Ovary (tissue), 9 donors: ENCODE data around the gene OR4D1. TPM values are rescaled to one million over a fixed set of nuclear protein-coding genes. Genes with fewer than 3 reads are reported as not detected.

ENCODE experiments used
- DNase-seq, 5 donors: peaks; one replicate each; pipeline ENCODE4 v3.0.0-alpha.2; 2019 to 2020
- H3K27ac ChIP-seq, 2 donors: fragments of 200-600 bp; one replicate each; pipeline versions ENCODE4 v1.5.1 to v1.8.0; 2019 to 2022
- H3K27me3 ChIP-seq: fragments of 200-600 bp; one replicate; pipeline ENCODE4 v1.8.0; 2022
- H3K36me3 ChIP-seq: fragments of 200-600 bp; sonication (generic); one replicate; pipeline ENCODE4 v1.5.1; 2019
- H3K4me1 ChIP-seq: one replicate; pipeline ENCODE4 v1.8.1; 2013; ENCODE audit warnings: mild to moderate bottlenecking, moderate library complexity; ENCODE audit not compliant: insufficient read depth
- H3K4me3 ChIP-seq: fragments of 200-600 bp; sonication (generic); one replicate; pipeline ENCODE4 v1.5.1; 2017
- H3K9me3 ChIP-seq, 2 donors: fragments of 200-600 bp in 1 of 2; sonication (generic) in 1 of 2; one replicate each; pipeline versions ENCODE4 v1.5.1 to v1.8.1; 2013 to 2019; ENCODE audit warnings: mild to moderate bottlenecking in 1 of 2, moderate library complexity in 1 of 2
- EP300 ChIP-seq: sonication (generic); formaldehyde crosslinking; IDR thresholded peaks from one replicate; pipeline ENCODE4 v1.6.1; 2017; ENCODE audit warnings: antibody characterized with exemption
- POLR2A ChIP-seq: fragments of 450-650 bp; IDR thresholded peaks from one replicate; pipeline ENCODE4 v1.6.1; 2017; ENCODE audit warnings: antibody characterized with exemption, mild to moderate bottlenecking, moderate library complexity
- WGBS, 3 donors: extraction: QIAGEN DNeasy Blood & Tissue Kit in 1 of 3; methylation state at CpG; one replicate each; pipeline versions ENCODE4 v1.1.5 to v1.1.7; 2013 to 2017; 5-methylcytosine and 5-hydroxymethylcytosine counted together
- intact Hi-C, 4 donors: fragments of 100-400 bp; cut with DNase I; formaldehyde crosslinking; loops; one replicate each; pipeline versions ENCODE4 v1.11.0 to v1.15.1; 2022 to 2023
- polyA plus RNA-seq, 2 donors: library from polyadenylated mRNA; stranded (reverse); fragments of 200-250 nt in 1 of 2; fragments of 350-450 nt in 1 of 2; fragmentation: Illumina TruSeq in 1 of 2; extraction: RNeasy Lipid Tissue Mini Kit (QIAGEN cat#74804) in 1 of 2; gene quantifications; one replicate each; pipeline ENCODE4 v1.2.3, GENCODE V29; 2013 to 2014
- total RNA-seq, 7 donors: library from RNA; depleted of rRNA in 2 of 7; stranded (reverse); fragments of >200 nt in 2 of 7; fragmentation: NEBNext Ultra II Directional in 3 of 7; extraction: Animal tissue kit (Norgen Biotek cat#: 25700) in 3 of 7; gene quantifications; one replicate each; pipeline versions ENCODE4 v1.1.0 to v1.2.4, GENCODE V29; 2016 to 2023
- TF ChIP-seq, protein P1 (sequence below), 3 donors: fragments of 450-650 bp in 2 of 3; fragments of 200-600 bp in 1 of 3; IDR thresholded peaks; one replicate each; pipeline versions ENCODE4 v1.5.1 to v1.8.0; 2016 to 2022; ENCODE audit warnings: antibody characterized with exemption in 3 of 3, mild to moderate bottlenecking in 1 of 3
- donor health status: DM: no; HTN: no; CAD: no; lungs with moderate emphysema.
- donor health status: DM: no; HTN: no; CAD: no.
- donor health status: Bipolar disorder and iron deficiency.
- donor health status: DM: yes; HTN: yes; CAD: no.
- donor health status: DM: no; HTN: no; CAD: no.
- donor health status: DM: yes; HTN: yes; CAD: no.

OR4D1 gene
- total and polyA plus RNA-seq, 9 donors: 0.03 TPM; not detected in 8

DNA sequence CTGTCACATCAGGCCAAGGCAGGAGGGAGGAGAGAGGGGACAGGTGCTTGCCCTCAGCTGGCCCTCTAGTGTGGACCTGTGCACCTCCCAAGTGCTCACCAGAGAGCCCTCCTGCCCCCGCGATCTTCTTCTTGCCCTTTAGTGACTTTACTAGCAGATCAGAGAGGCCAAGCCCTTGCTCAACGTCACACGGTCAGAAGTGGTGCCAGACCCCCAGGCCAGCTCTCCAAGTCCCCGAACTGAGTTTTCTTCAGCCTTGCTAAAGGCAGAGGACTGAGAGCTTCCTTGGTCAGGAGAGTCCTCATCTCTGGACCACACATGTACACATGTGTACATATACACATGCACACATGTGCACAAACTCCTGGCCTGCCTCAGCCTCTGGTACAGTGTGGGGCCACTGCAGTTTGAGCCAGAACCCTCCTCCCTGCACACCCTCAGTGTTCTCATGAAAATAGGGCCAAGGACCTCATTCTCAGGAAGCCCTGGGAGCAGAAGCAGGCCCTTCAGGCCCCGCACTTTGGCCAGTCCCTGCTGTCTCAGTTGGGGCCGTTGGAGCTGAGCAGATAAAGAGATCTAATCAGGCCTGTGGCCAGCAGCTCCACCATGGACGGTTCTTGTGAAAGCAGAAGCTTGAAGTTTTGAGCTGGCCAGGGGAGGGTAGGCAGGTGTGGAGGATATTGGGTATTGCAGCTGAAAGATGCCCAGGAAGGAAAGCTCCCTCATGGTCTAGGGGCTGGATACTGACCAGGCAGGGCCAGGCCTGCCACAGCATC lies 37.0 kb downstream of the OR4D1 start:
- intact Hi-C loops: no loop called here
- no peak for TF ChIP-seq POLR2A
- TF ChIP-seq, protein P1, sequence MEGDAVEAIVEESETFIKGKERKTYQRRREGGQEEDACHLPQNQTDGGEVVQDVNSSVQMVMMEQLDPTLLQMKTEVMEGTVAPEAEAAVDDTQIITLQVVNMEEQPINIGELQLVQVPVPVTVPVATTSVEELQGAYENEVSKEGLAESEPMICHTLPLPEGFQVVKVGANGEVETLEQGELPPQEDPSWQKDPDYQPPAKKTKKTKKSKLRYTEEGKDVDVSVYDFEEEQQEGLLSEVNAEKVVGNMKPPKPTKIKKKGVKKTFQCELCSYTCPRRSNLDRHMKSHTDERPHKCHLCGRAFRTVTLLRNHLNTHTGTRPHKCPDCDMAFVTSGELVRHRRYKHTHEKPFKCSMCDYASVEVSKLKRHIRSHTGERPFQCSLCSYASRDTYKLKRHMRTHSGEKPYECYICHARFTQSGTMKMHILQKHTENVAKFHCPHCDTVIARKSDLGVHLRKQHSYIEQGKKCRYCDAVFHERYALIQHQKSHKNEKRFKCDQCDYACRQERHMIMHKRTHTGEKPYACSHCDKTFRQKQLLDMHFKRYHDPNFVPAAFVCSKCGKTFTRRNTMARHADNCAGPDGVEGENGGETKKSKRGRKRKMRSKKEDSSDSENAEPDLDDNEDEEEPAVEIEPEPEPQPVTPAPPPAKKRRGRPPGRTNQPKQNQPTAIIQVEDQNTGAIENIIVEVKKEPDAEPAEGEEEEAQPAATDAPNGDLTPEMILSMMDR (IDR thresholded peaks at IDR 0.05): no peak
- TF ChIP-seq EP300: no peak
- WGBS, 3 donors: 73 to 78% (median 77%) methylated on average over 8 of the region's 8 CpGs
- Histone ChIP-seq H3K9me3 (no peaks in the 10 kb centered on the region), H3K4me3 (no peak overlapping the region), H3K27ac (no peak overlapping the region), H3K4me1 (no peaks in the 10 kb centered on the region), H3K36me3 (no peaks in the 10 kb centered on the region), H3K27me3 (no peaks in the 10 kb centered on the region)
- no peak for DNase-seq

DNA sequence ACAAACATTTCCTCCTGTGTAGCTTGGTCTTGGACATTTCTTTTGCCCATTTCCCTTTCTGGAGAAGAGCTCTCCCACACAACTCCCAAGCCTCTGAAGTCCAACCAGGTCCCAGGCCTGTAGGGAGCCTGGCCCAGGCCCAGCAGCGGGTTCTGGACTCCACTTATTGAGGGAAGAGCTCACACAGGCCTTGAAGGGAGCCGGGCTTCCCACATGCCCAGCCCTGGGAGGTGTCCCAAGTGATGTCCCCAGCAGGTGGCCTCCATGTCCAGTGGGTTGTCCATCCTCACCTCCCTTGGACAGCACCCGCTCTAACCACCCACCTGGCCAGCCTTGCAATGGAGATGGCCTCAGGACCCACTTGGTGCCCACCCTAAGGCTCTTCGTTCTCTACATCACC lies 38.4 kb downstream of the OR4D1 start:
- 73 to 87% (median 84%) methylated on average over 4 of the region's 4 CpGs for WGBS, 3 donors
- intact Hi-C loops: no loop called here
- no peaks in the 10 kb centered on the region for H3K36me3 ChIP-seq
- no peak for DNase-seq
- H3K9me3 ChIP-seq: no peaks in the 10 kb centered on the region
- no peaks in the 10 kb centered on the region for H3K27me3 ChIP-seq
- TF ChIP-seq, protein P1 (IDR thresholded peaks at IDR 0.05): no peak
- TF ChIP-seq EP300 (no peak), POLR2A (no peak)
- H3K4me3 ChIP-seq: no peak overlapping the region
- H3K27ac ChIP-seq: no peak overlapping the region
- H3K4me1 ChIP-seq: no peaks in the 10 kb centered on the region

DNA sequence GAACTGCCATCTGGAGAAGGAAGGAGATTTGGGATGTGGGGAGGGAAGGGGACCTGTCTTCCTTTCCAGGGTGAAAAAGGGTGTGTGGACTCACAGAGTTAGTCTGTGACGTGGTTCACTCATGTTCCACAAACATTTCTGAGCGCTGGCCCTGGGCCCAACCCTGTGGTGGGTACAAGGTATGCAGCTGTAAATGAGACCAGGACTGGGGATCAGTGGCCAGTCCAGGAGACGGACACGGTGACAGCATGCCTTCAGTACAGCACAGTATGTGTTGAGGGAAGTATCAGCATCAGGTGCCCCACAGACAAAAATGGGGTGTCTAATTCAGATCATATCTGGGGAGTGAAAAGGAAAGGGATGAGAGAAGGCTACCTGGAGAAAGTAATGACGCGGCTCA lies 38.9 kb downstream of the OR4D1 start:
- TF ChIP-seq POLR2A: no peak
- TF ChIP-seq EP300: no peak
- TF ChIP-seq, protein P1 (IDR thresholded peaks at IDR 0.05): no peak
- Histone ChIP-seq H3K27ac (no peak overlapping the region), H3K9me3 (no peaks in the 10 kb centered on the region), H3K4me1 (no peaks in the 10 kb centered on the region), H3K4me3 (no peak overlapping the region), H3K27me3 (no peaks in the 10 kb centered on the region), H3K36me3 (no peaks in the 10 kb centered on the region)
- intact Hi-C loops: no loop called here
- 81 to 91% (median 85%) methylated on average over 6 of the region's 6 CpGs for WGBS, 3 donors
- no peak for DNase-seq

DNA sequence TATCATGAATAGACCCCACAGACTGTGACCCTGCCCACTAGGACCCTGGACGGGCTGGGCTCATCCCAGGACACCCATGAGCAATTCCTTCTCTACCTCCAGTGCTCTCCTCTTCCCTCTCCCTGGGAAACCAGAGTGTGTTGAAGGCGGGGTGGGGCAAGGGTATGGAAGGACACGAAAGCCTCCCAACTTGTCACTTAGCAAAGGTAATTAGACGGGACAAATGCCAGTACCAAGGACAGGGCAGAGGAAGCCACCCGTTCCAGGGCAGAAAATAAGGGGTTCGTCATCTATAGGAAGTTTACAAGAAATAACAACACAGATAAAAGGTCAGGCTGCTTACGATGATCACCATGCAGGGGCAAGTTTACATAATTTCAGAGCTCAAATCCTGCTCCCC lies 39.5 kb downstream of the OR4D1 start:
- Histone ChIP-seq H3K4me3 (no peak overlapping the region), H3K27me3 (no peaks in the 10 kb centered on the region), H3K4me1 (no peaks in the 10 kb centered on the region), H3K9me3 (no peaks in the 10 kb centered on the region), H3K27ac (no peak overlapping the region), H3K36me3 (no peaks in the 10 kb centered on the region)
- intact Hi-C loops: no loop called here
- TF ChIP-seq POLR2A (no peak), EP300 (no peak)
- TF ChIP-seq, protein P1 (IDR thresholded peaks at IDR 0.05): no peak
- no peak for DNase-seq
- 35 to 46% (median 43%) methylated on average over 7 of the region's 7 CpGs for WGBS, 3 donors
